K562 (cell line): Measurements from ENCODE around the gene GOLGA6D. TPM values are rescaled to one million over a fixed set of nuclear protein-coding genes. Genes with fewer than 3 reads are reported as not detected.

Experiments used
- ATAC-seq: fragments of 200-7000 bp; cut with Tn5 transposase; 3 replicates; pipeline ENCODE4 v1.9.1; 2020; ENCODE audit warnings: moderate library complexity
- BruUV-seq: library from RNA; stranded (reverse); fragments of 400-500 nt; replicated peaks from 2 replicates; lab custom pipeline; 2021; lab: Mats Ljungman, UMichigan
- CTCF ChIA-PET: fragments of 300-600 bp; formaldehyde crosslinking; extraction: SDS; loops from one replicate; lab custom pipeline; 2021; ENCODE audit warnings: low intra/inter-chr PET ratio; lab: Yijun Ruan, JAX
- POLR2A ChIA-PET: fragments of 300-600, 350-650 bp; sonication (Branson Sonifier 250); formaldehyde crosslinking; extraction: SDS; loops from one replicate; lab custom pipeline; 2021; ENCODE audit warnings: antibody characterized with exemption, inconsistent platforms; lab: Yijun Ruan, JAX
- DNase-seq, 4 experiments: peaks; one replicate each; pipeline versions ENCODE4 v3.0.0 to v3.0.0-alpha.2; 2011 to 2018; ENCODE audit warnings: low spot score in 3 of 4, mixed read lengths in 3 of 4; ENCODE audit errors: extremely low read depth in 1 of 4
- FAIRE-seq: peaks from 2 replicates; lab custom pipeline; 2011; peaks lifted over from hg19 to GRCh38; lab: Jason Lieb, UNC
- H2AFZ ChIP-seq: 2 replicates; pipeline ENCODE4 v1.6.0; 2011; ENCODE audit warnings: low read depth, low read length, control low read depth, inconsistent platforms
- H3K27ac ChIP-seq: fragments of 200-600 bp; 3 replicates; pipeline ENCODE4 v1.8.0; 2011; ENCODE audit warnings: low read depth, mild to moderate bottlenecking, control low read depth, inconsistent platforms, low read length, moderate library complexity, mixed read lengths; ENCODE audit errors: extremely low read depth
- H3K27me3 ChIP-seq, 2 experiments: fragments of 300-600 bp in 1 of 2; 2 replicates in 1 of 2; 3 replicates in 1 of 2; pipeline versions ENCODE4 v1.6.0 to v1.8.0; 2011; ENCODE audit warnings: inconsistent platforms in 2 of 2, low read length in 2 of 2, mild to moderate bottlenecking in 1 of 2, mixed read lengths in 1 of 2, moderate library complexity in 1 of 2; ENCODE audit not compliant: control insufficient read depth in 2 of 2, insufficient read depth in 2 of 2
- H3K36me3 ChIP-seq: fragments of 300-600 bp; 3 replicates; pipeline ENCODE4 v1.8.0; 2011; ENCODE audit warnings: mild to moderate bottlenecking, low read length, inconsistent platforms; ENCODE audit not compliant: control insufficient read depth, insufficient read depth
- H3K4me1 ChIP-seq, 2 experiments: fragments of 200-600 bp in 1 of 2; replicated peaks in 1 of 2; 2 replicates in 1 of 2; 3 replicates in 1 of 2; pipeline versions ENCODE4 v1.5.1 to v1.8.0; 2011; ENCODE audit warnings: inconsistent platforms in 2 of 2, low read length in 2 of 2, mild to moderate bottlenecking in 1 of 2, mixed read lengths in 1 of 2, moderate library complexity in 1 of 2; ENCODE audit not compliant: control insufficient read depth in 2 of 2, insufficient read depth in 2 of 2
- H3K4me2 ChIP-seq: 2 replicates; pipeline ENCODE4 v1.6.1; 2011; ENCODE audit warnings: low read length, control low read depth, inconsistent platforms, mixed read lengths; ENCODE audit not compliant: insufficient read depth
- H3K4me3 ChIP-seq: fragments of 200-600 bp; sonication (generic), shearing (Covaris generic); 2 replicates; pipeline ENCODE4 v1.5.1; 2016; ENCODE audit warnings: control low read depth, inconsistent platforms
- H3K79me2 ChIP-seq: fragments of 200-600 bp; 3 replicates; pipeline ENCODE4 v1.8.0; 2011; ENCODE audit warnings: low read length, inconsistent platforms; ENCODE audit not compliant: control insufficient read depth, insufficient read depth
- H3K9ac ChIP-seq, 2 experiments: 2 replicates each; pipeline versions ENCODE4 v1.6.0 to v1.6.1; 2011; ENCODE audit warnings: low read depth in 2 of 2, low read length in 2 of 2, control low read depth in 1 of 2, inconsistent platforms in 1 of 2, mild to moderate bottlenecking in 1 of 2, mixed read lengths in 1 of 2; ENCODE audit not compliant: insufficient read depth in 1 of 2
- H3K9me1 ChIP-seq: one replicate; pipeline ENCODE4 v1.6.0; 2011; ENCODE audit warnings: inconsistent platforms, mild to moderate bottlenecking, low read length, moderate library complexity; ENCODE audit not compliant: control insufficient read depth, insufficient read depth
- H3K9me3 ChIP-seq: replicated peaks from 2 replicates; pipeline ENCODE4 v1.5.1; 2011; ENCODE audit warnings: low read depth, low read length, inconsistent platforms; ENCODE audit not compliant: control insufficient read depth, insufficient read depth
- H4K20me1 ChIP-seq: replicated peaks from 2 replicates; pipeline ENCODE4 v1.6.1; 2011; ENCODE audit warnings: low read length, inconsistent platforms, mixed read lengths; ENCODE audit not compliant: control insufficient read depth, insufficient read depth
- ATF1 ChIP-seq, 2 experiments: fragments of 450-650 bp in 1 of 2; IDR thresholded peaks; 2 replicates each; pipeline ENCODE4 v1.6.1; 2016; ENCODE audit warnings: missing compliant biosample characterization in 1 of 2, missing genetic modification characterization in 1 of 2
- BACH1 ChIP-seq: fragments of 200-800 bp; sonication (Bioruptor generic); IDR thresholded peaks from 2 replicates; pipeline ENCODE4 v1.6.1; 2016; ENCODE audit warnings: missing genetic modification characterization, missing compliant biosample characterization
- CEBPB ChIP-seq: fragments of 450-650 bp; IDR thresholded peaks from 2 replicates; pipeline ENCODE4 v1.6.1; 2016; ENCODE audit warnings: missing genetic modification characterization, missing compliant biosample characterization
- ELF4 ChIP-seq: fragments of 450-650 bp; formaldehyde crosslinking; IDR thresholded peaks from 2 replicates; pipeline ENCODE4 v1.4.0; 2022; ENCODE audit warnings: missing genetic modification characterization
- EP300 ChIP-seq: IDR thresholded peaks from 2 replicates; pipeline ENCODE4 v1.6.1; 2012; ENCODE audit warnings: low read length, improper control_type of control experiment
- ETS2 ChIP-seq: IDR thresholded peaks from 2 replicates; pipeline ENCODE4 v1.6.1; 2016; ENCODE audit warnings: borderline replicate concordance, missing genetic modification characterization, mild to moderate bottlenecking, moderate library complexity, missing compliant biosample characterization; ENCODE audit not compliant: poor library complexity, severe bottlenecking
- NFATC3 ChIP-seq: fragments of 450-650 bp; IDR thresholded peaks from 2 replicates; pipeline ENCODE4 v1.6.1; 2017; ENCODE audit warnings: mild to moderate bottlenecking
- TGIF2 ChIP-seq: sonication (generic); formaldehyde crosslinking; IDR thresholded peaks from 2 replicates; pipeline ENCODE4 v1.8.1; 2022; ENCODE audit warnings: mild to moderate bottlenecking, missing genetic modification reagents, moderate library complexity
- ZFP1 ChIP-seq: fragments of 450-650 bp; formaldehyde crosslinking; IDR thresholded peaks from 2 replicates; pipeline ENCODE4 v1.4.0; 2020; ENCODE audit warnings: mild to moderate bottlenecking, mixed read lengths
- ZFPM2 ChIP-seq: fragments of 250-450 bp; sonication (Bioruptor Pico); IDR thresholded peaks from 2 replicates; pipeline ENCODE4 v1.5.1; 2022; ENCODE audit warnings: mild to moderate bottlenecking
- ZNF436 ChIP-seq: fragments of 250-450, 450-650 bp; sonication (Bioruptor Pico); formaldehyde crosslinking; IDR thresholded peaks from 2 replicates; pipeline ENCODE4 v1.7.0; 2020; ENCODE audit warnings: mild to moderate bottlenecking
- ZNF586 ChIP-seq: fragments of 450-650 bp; formaldehyde crosslinking; conservative IDR thresholded peaks from 2 replicates; pipeline ENCODE4 v1.4.0; 2020; ENCODE audit warnings: mild to moderate bottlenecking, moderate library complexity
- ZNF76 ChIP-seq: fragments of 250-450 bp; sonication (Bioruptor Pico); IDR thresholded peaks from 2 replicates; pipeline ENCODE4 v1.4.0; 2020; ENCODE audit warnings: mild to moderate bottlenecking, moderate library complexity, borderline replicate concordance
- ZNF778 ChIP-seq: fragments of 450-650 bp; formaldehyde crosslinking; IDR thresholded peaks from 2 replicates; pipeline ENCODE4 v1.4.0; 2020; ENCODE audit warnings: mild to moderate bottlenecking, moderate library complexity
- ZNF79 ChIP-seq: fragments of 250-450 bp; sonication (Bioruptor Pico); IDR thresholded peaks from 2 replicates; pipeline ENCODE4 v1.4.0; 2020; ENCODE audit warnings: low read depth, mild to moderate bottlenecking, moderate library complexity
- WGBS: fragments of 100-300 bp; shearing (Covaris generic); methylation state at CpG from one replicate; pipeline ENCODE4 v1.1.6; 2016; ENCODE audit warnings: low coverage, mixed read lengths; ENCODE audit not compliant: insufficient coverage; ENCODE audit errors: missing lambda C conversion rate; 5-methylcytosine and 5-hydroxymethylcytosine counted together
- in situ Hi-C: fragments of 300-500 bp; cut with MboI; formaldehyde crosslinking; loops from 4 replicates; pipeline ENCODE4 v1.15.0; 2018; ENCODE audit warnings: inconsistent platforms, mixed read lengths
- intact Hi-C: fragments of 100-400 bp; cut with micrococcal nuclease; formaldehyde crosslinking; loops from 2 replicates; pipeline ENCODE4 v1.14.2; 2022
- polyA plus RNA-seq, 8 experiments: library from polyadenylated mRNA; depleted of rRNA in 4 of 8; stranded (reverse) in 5 of 8; unstranded in 3 of 8; fragments of >200 nt; fragmentation: Nextera tagmentation in 2 of 8; fragmentation: Illumina TruSeq in 1 of 8; extraction: Ambion mirVana in 2 of 8; extraction: Trizol in 1 of 8; gene quantifications; 2 replicates each; pipeline versions ENCODE4 v1.2.1 to v1.2.3, GENCODE V29; 2011 to 2014; ENCODE audit warnings: inconsistent platforms in 1 of 8, missing spikeins in 1 of 8
- total RNA-seq, 7 experiments: library from RNA; depleted of rRNA in 6 of 7; stranded (reverse); fragments of >200 nt in 6 of 7; fragmentation: Illumina TruSeq in 2 of 7; extraction: Trizol in 2 of 7; gene quantifications; 2 replicates each; pipeline versions ENCODE4 v1.2.1 to v1.2.3, GENCODE V29; 2011 to 2021; ENCODE audit warnings: low replicate concordance in 1 of 7
- TF ChIP-seq, protein P1 (sequence below): IDR thresholded peaks from 2 replicates; pipeline ENCODE4 v1.6.1; 2012; ENCODE audit warnings: low read depth, low read length, improper control_type of control experiment, borderline replicate concordance
- TF ChIP-seq, protein P2 (sequence below): fragments of 450-650 bp; IDR thresholded peaks from 2 replicates; pipeline ENCODE4 v1.6.1; 2017; ENCODE audit warnings: mild to moderate bottlenecking, moderate library complexity

The GOLGA6D gene
- total and polyA plus RNA-seq, 9 of the 15 experiments (the other 6 are each of a cell fraction or from before 2014, with no cell fraction given) = not detected

DNA sequence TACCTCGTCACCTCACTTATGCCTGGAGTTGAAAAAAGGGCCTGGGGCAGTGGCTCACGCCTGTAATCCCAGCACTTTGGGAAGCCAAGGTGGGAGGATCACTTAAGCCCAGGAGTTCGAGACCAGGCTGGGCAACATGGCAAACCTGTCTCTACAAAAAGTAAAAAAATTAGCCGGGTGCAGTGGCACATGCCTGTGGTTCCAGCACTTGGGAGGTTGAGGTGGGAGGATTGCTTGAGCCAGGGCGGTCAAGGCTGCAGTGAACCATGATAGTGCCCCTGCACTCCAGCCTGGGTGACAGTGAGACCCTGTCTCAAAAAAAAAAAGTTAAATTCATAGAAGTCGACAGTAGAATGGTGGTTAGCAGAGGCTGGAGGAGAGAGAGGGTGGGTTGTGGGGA lies 59.6 kb downstream of the GOLGA6D start:
- in situ Hi-C loops (no loop called here), intact Hi-C loops (no loop called here)
- Histone ChIP-seq H4K20me1 (no peaks in the 10 kb centered on the region; the same call in 1 of the 2 replicates), H3K79me2 (no peaks in the 10 kb centered on the region), H3K9me3 (no peaks in the 10 kb centered on the region), H3K36me3 (peaks cover 27% of the 10 kb centered on the region; the same call in 2 of the 3 replicates), H3K9me1 (no peaks in the 10 kb centered on the region), H3K4me3 (no peak overlapping the region), H3K27ac (no peak overlapping the region), H3K4me1 (peaks cover 4 to 5% of the 10 kb centered on the region in 2 experiments; a peak in 3 of 5 replicates), H3K4me2 (no peak overlapping the region), H2AFZ (no peak overlapping the region), H3K27me3 (no peaks in the 10 kb centered on the region), H3K9ac (no peak overlapping the region)
- DNase-seq (no peak), FAIRE-seq (no peak), ATAC-seq (no peak)
- no TSS peak for BruUV-seq
- WGBS = 52% methylated on average over 6 of the region's 6 CpGs
- TF ChIP-seq ZNF79 (CRISPR knock-in tag) = no peak
- no peak for TF ChIP-seq ZNF436 (CRISPR knock-in tag)
- no peak for TF ChIP-seq EP300
- no peak for TF ChIP-seq NFATC3
- no peak for TF ChIP-seq ZFP1 (CRISPR knock-in tag)
- TF ChIP-seq BACH1 (tag) = no peak
- TF ChIP-seq ZNF586 (CRISPR knock-in tag) = no peak
- TF ChIP-seq, protein P1, sequence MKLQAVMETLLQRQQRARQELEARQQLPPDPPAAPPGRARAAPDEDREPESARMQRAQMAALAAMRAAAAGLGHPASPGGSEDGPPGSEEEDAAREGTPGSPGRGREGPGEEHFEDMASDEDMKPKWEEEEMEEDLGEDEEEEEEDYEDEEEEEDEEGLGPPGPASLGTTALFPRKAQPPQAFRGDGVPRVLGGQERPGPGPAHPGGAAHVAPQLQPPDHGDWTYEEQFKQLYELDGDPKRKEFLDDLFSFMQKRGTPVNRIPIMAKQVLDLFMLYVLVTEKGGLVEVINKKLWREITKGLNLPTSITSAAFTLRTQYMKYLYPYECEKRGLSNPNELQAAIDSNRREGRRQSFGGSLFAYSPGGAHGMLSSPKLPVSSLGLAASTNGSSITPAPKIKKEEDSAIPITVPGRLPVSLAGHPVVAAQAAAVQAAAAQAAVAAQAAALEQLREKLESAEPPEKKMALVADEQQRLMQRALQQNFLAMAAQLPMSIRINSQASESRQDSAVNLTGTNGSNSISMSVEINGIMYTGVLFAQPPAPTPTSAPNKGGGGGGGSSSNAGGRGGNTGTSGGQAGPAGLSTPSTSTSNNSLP = no peak
- no peak for TF ChIP-seq ETS2 (tag)
- TF ChIP-seq, protein P2, sequence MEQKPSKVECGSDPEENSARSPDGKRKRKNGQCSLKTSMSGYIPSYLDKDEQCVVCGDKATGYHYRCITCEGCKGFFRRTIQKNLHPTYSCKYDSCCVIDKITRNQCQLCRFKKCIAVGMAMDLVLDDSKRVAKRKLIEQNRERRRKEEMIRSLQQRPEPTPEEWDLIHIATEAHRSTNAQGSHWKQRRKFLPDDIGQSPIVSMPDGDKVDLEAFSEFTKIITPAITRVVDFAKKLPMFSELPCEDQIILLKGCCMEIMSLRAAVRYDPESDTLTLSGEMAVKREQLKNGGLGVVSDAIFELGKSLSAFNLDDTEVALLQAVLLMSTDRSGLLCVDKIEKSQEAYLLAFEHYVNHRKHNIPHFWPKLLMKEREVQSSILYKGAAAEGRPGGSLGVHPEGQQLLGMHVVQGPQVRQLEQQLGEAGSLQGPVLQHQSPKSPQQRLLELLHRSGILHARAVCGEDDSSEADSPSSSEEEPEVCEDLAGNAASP = no peak
- TF ChIP-seq ZNF76 = no peak
- TF ChIP-seq CEBPB (tag) = no peak
- TF ChIP-seq ZFPM2 (CRISPR knock-in tag) = no peak
- no peak for TF ChIP-seq ELF4
- TF ChIP-seq TGIF2 = no peak
- TF ChIP-seq ZNF778 (CRISPR knock-in tag) = no peak
- no peak for TF ChIP-seq ATF1 (CRISPR knock-in tag; IDR thresholded peaks at IDR 0.05)
- TF ChIP-seq ATF1 (tag; IDR thresholded peaks at IDR 0.05) = no peak
- POLR2A ChIA-PET = no interaction called here
- CTCF ChIA-PET = no interaction called here
